Measurements from ENCODE around the gene NUDT7.

Gene NUDT7

DNA sequence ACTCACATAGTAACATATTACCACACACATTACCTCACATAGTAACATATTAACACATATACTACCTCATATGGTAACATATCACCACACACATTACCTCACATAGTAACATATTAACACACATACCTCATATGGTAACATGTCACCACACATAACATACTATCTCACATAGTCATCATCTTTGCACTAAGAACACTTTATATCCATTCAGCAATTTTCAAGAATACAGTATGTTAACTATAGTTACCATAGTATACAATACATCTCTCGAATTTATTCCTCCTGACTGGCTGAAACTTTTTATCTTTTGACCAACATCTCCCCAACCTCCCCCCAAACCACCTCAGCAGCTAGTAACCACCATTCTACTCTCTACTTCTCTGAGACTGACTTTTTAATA lies 7.6 kb downstream of the NUDT7 start:
- DNase-seq, result no peak

- no peak for DNase-seq
Observed at GRCh38 chr16:77732241-77732946, 10.1 kb downstream of the NUDT7 start.

DNA sequence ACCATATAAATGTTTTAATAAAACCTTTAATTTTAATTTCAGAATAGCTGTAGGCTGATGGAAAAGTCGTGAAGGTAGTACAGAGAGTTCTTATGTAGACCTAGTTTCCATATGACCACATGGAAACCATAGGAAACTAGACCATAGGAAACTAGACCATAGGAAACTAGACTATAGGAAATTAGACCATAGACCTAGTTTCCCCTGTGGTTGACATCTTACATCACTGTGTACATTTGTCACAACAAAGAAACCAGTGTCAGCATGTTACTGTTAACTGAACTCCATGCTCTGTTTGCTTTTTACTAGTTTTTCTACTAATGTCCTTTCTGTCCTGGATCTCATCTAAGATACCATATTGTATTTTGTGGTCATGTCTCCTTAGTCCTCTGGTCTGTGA lies 14.6 kb downstream of the NUDT7 start:
- DNase-seq, result no peak

GRCh38 chr16:77738706-77739558 lies 16.6 kb downstream of the NUDT7 start:
- DNase-seq, result no peak

GRCh38 chr16:77739559-77739892 lies 17.2 kb downstream of the NUDT7 start:
- no peak for DNase-seq

DNA sequence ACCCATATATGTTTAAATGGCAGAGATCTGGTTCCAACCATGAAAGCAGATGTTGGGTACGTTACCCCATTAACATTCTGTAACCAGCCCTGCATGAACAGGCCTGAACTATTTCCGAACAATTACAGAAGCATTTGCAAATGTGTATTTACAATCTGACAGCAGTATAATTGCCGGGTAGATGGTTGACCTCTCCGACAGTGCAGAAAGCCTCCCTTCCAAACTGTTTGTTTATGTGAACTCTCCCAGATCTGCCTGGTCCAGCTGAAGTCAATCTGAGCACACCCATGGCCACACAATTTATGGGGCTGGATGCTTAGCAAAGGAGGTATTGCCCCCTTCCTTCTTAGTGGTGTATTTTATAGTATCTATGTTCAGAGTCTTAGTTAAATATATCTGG lies 21.8 kb downstream of the NUDT7 start:
- no peak for DNase-seq

- DNase-seq, result no peak
Observed at GRCh38 chr16:77745972-77746371, 23.7 kb downstream of the NUDT7 start.

DNA sequence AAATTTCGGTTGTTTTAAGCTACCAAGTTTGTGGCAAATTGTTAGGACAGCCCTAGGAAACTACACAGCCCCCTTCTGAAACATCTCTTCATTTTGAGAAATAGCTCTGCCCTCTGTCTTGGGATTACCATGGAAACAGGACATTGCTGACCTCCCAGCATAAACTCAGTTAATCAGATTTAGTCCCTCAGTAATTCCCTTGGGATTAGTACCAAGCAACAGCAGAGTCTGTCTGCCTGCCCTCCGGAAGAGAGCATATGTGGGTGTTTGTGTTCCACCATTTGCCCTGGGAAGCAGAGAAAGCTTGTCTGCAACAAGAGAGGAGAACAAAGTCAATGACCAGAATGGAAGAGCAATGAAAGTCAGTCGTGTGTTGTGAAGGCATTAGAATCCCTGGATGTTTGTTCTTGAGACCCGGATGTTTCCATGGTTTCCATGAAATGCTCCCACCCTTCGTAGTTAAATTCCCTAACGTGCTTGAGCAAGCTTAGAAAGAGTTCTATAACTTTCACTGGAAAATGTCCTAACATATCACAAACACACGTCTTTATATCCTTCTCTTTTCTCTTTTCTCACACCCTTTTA lies 26.2 kb downstream of the NUDT7 start:
- DNase-seq, result no peak

DNA sequence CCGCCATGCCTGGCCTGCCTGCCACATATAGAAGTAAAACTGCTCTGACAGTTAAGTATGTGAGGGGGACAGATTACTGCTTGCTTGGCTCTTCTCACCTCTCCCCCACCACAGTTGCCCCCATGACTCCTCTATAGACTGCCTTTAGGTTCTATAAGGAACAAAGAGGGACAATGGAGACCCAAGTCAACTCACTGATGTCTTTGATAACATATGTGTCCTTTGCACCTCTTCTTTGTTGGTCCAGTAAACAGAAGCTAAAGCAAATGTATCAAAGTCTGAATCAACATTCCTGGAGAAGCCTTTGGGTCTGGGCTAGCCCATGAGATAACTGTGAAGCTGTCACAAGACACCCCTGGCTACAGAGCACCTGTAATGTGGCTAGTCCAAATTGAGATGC lies 27.1 kb downstream of the NUDT7 start:
- no peak for DNase-seq

DNA sequence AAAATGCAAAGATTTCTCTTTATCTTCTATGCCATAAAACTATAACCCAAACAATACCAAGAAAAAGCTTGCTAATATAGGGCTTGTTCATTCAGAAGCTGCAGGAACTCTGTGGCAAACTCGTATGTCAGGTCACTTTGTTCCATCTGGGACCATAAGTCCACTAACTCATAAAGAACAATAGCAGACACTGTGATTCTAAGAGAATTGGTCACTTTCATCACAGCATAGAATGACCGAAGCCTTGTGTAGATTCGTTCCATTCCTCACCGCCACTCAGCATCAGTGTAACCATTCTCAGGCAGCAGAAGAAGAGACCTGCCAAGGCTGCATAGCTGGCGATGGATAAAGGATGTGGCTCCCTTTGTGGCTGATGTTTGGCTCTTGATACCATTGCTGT lies 35.7 kb downstream of the NUDT7 start:
- no peak for DNase-seq

DNA sequence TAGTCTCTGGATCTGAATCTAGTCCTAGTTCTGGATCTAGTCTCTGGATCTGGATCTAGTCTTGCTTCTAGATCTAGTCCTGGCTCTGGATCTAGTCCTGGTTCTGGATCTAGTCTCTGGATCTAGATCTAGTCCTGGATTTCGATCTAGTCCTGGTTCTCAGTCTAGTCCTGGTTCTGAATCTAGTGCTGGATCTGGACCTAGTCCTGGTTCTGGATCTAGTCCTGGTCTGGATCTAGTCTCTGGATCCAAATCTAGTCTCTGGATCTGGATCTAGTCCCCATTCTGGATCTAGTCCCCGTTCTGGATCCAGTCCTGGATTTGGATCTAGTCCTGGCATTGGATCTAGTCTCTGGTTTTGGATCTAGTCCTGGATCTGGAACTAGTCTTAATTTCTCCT lies 36.2 kb downstream of the NUDT7 start:
- no peak for DNase-seq

DNA sequence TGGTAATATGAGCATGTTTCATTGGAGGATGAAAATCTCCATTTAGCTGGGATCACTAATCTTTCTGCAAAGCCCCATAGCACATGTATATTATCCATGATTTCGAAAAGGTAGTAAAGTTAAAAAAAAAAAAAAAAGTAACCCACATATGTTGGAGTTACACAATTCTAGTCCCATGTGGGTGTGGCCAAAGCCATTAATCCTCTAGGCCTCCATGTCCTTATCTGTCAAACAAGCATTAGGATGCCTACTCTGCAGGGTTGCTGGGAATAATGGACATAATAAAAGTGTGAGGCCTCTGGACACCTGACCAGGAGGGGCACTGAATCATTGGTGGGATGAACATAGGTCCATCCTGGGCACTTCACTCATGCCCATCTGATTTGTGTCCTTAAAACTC lies 36.9 kb downstream of the NUDT7 start:
- DNase-seq, result no peak

DNA sequence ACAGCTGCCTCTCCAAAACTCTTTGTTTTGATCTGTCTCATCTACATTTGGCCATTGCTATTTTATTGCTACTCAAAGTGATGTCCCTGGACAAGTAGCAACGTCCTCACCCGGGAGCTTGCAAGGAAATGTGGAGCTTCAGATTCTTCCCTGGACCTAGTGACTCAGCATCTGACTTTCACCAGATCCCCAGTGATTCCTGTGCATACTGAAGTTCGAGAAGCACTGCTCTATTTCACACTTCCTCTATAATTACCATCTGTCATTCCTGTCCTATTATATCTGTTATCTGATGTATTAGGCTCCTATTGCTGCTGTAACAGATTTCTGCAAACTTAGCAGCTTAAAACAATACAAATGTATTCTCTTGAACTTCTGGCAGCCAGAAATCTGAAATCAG lies 37.5 kb downstream of the NUDT7 start:
- no peak for DNase-seq

DNA sequence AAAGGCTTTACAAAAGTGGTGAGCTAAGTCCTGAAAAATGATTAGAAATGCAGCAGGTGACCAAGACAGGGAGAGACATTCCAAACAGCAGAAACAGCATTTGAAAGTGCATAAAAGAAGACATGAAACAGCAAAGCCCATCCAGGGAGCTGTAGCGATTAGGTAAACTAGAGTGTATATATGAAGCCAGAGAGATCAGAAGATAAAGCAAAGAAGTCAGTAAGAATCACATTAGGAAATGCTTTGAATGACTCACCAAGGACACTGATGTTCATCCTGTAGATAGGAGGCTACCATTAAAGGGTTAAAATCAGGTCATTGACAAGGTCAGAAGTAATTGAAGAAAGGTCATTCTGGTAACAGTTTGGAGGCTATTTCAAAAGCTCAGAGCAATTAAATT lies 38.5 kb downstream of the NUDT7 start:
- no peak for DNase-seq

GRCh38 chr16:77761204-77761603 lies 38.9 kb downstream of the NUDT7 start:
- DNase-seq, result no peak

DNA sequence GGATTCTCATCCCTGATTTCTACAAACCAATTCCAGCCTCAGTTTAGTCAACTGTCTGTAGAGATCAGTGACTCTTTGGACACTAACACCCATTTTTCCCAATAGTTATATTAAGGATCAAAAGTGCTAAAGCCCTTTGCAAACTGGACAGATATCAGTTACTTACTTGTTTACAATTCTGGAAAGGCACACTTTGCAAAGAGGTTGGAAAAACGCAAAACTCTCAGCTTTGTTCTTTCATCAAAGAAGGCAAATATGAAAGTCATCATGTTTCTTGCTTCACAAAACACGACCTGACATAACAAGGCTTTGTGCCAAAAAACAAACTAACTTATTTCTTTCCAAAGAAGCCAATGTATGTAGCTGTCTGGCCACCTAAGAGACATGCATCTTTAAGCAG lies 39.9 kb downstream of the NUDT7 start:
- DNase-seq, result no peak

DNA sequence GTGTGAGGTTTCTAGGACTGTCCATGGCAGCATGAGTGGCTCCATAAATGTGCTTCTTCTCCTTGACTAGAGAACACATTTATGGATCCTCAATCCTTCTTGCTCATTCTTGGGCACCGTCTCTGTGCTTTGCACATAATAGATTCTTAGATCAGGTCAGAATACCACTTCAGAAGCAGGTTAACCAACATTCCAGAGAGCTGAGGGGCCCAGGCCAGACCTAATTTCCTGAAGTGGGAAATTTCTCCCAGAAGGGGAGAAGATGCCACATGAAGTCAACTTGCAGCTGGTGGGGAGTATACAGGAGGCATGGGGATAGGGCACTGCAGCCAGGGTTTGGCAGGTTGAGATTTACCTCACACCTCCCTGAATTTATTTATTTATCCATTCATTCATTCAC lies 41.7 kb downstream of the NUDT7 start:
- no peak for DNase-seq

- DNase-seq, result no peak
Observed at GRCh38 chr16:77767211-77767610, 44.9 kb downstream of the NUDT7 start.

DNA sequence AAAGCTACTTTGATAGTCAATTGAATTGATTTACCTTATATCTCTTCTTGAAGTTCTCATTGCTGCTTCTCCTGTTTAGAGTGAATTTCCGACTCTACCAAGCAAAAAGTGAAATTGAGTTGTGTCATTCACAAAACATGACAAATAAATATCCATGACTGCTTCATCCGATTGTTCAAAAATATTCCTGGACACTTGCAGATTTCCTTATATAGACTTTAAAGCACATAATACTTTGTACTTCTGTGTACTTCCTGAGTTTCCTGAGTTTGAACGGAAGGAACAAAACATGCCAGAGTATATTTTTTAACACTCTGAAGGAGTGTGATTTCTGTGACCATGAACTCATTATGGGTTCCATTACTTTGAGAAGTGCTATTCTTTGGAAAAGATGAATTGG lies 45.5 kb downstream of the NUDT7 start:
- no peak for DNase-seq

DNA sequence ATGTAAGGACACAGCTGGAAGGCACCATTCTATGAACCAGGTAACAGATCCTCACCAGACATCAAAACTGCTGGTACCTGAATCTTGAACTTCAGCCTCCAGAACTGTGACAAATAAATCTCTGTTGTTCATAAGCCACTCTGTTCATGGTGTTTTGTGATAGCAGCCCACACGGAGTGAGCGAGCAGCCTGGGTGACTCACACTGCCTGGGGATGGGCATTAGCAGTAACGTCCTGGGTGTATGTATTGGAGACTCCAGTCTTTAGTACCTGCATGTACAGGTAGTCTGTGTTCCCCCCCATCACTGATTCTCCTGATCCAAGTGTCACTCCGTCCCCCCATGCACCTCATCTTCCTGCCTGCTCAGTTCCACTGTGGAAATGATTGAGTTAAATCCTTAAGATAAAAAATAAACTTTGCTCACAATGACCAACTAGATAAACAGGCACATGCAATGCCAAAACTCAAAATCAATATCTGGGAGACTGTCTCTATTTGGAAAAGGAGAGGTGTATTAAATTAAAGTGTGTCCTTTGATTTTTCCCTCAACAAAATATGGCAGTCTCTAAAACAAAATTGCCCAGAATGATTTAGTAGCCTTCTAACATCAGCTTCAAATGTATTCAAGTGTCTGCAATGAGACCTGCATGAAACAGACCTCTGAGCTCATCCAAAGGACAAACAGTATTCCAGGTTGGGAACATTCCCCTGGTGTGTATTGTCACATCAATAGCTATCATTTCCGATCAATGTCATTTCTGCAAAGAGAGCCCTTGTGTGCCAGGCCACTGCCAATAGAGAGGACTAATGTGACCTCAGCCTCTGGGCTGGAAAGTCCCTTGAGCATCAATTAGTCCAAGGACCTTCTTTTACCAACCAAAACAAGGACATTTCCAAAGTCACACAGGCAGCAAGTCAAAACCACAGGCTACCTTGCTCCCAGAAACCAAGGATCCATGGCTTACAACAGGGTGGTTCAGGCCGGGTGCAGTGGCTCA lies 53.9 kb downstream of the NUDT7 start:
- DNase-seq, result no peak

DNA sequence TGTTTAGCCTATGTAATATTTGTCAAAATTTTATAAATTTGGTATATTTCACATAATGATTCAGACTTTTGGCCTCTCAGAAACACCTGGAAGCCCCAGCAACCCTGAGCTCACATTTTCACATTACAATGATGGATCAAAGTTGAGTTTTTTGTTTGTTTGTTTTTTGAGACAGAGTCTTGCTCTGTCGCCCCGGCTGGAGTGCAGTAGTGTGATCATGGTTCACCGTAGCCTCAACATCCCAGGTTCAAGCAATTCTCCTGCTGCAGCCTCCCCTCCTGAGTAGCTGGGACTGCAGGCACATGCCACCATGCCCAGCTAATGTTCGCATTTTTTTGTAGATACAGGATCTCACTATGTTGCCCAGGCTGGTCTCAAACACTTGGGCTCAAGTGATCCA lies 55.4 kb downstream of the NUDT7 start:
- no peak for DNase-seq

GRCh38 chr16:77780378-77780837 lies 58.1 kb downstream of the NUDT7 start:
- DNase-seq, result no peak

- no peak for DNase-seq
Observed at GRCh38 chr16:77781091-77781490, 58.8 kb downstream of the NUDT7 start.

All from activated CD4-positive, alpha-beta T cell treated with anti-CD3 and anti-CD28 coated beads, Interleukin-2, amount 50 U/mL, for 1 hour (primary cell).